Coronary artery (tissue), 2 donors: ENCODE results near the gene PELI2.

ENCODE experiments used
- DNase-seq: peaks from one replicate; pipeline ENCODE4 v3.0.0-alpha.2; 2017; ENCODE audit warnings: low spot score
- H3K27ac ChIP-seq, 2 donors: fragments of 200-600 bp; sonication (generic); one replicate each; pipeline ENCODE4 v1.5.1; 2016 to 2019
- H3K4me3 ChIP-seq: fragments of 200-600 bp; sonication (generic); 2 replicates; pipeline ENCODE4 v1.5.1; 2016; ENCODE audit warnings: mild to moderate bottlenecking, moderate library complexity
- CTCF ChIP-seq: fragments of 200-600 bp; sonication (generic); IDR thresholded peaks from one replicate; pipeline ENCODE4 v1.5.1; 2019; ENCODE audit warnings: antibody characterized with exemption

The PELI2 gene

GRCh38 chr14:56187736-56188135 lies 69.5 kb downstream of the PELI2 start:
- no peak overlapping the region for H3K4me3 ChIP-seq
- no peak for TF ChIP-seq CTCF
- no peak for DNase-seq
- H3K27ac ChIP-seq: no peak overlapping the region

- no peak overlapping the region for H3K27ac ChIP-seq
- H3K4me3 ChIP-seq: no peak overlapping the region
- DNase-seq: no peak
- no peak for TF ChIP-seq CTCF
These were observed 71.1 kb downstream of the PELI2 start for GRCh38 chr14:56189307-56189706.

DNA sequence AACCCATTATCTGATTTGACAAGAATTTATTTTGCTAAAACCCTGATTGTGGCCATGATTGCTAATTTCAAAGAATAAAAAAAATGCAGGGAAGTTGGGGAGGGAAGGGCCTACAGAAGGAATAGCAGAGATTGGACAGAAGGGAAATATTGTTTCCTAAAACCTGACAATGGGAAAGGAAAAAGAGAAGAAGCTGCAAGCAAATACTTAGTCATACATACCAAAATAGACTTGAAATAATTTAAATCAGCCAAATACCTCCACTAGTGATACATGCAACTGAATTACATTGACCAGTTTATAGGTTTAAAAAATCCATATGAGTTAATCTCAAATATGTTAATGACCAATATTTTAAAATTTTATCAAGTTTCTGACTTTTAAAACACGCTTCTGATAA lies 75.1 kb downstream of the PELI2 start:
- Histone ChIP-seq H3K4me3 (no peak overlapping the region), H3K27ac (no peak overlapping the region)
- TF ChIP-seq CTCF: no peak
- DNase-seq: no peak

DNA sequence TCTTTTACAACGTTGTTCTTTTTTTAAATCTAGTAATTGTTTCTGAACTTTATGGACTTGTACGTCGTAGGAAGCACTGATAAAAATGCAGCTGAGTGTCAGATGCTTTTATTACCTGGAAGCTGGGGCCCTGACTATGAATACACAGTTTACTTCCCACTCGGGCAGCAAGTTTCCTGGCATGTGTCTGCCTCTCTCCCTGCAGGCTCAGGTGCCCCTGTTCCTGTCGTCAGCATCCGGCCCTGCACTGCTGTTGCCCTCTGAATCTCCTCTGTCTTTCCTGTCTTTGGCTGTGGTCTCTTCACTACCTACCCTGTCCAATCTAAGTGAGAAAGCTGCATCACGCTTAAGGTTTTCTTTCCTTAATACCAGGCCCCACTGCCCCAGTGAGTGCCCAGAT lies 75.8 kb downstream of the PELI2 start:
- H3K27ac ChIP-seq: no peak overlapping the region
- no peak for DNase-seq
- no peak for TF ChIP-seq CTCF

DNA sequence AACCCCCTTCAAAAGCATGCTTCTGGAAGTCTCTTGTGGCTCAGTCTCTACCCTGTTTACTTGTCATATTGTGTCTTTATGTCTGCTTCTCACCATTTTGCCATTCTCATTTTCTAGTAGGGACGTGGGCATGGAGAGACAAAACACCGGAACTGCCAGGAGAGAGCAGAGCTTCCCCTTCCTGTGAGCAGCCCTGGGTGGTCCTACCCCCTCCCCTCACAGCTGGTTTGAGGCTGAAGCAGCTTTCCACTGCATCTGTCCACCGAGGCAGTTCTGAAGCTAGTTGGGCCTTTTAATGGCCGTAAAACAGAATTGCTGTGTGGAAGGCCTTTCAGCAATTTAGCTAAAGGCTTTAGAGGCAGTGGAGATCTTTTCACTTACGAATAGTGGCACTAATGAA lies 77.0 kb downstream of the PELI2 start:
- Histone ChIP-seq H3K27ac (peak overlapping the region in 1 of 2 donors; percentile 34), H3K4me3 (no peak overlapping the region)
- no peak for TF ChIP-seq CTCF
- no peak for DNase-seq

More for the DNA sequence above, 75.8 kb downstream of the PELI2 start:
- no peak overlapping the region for H3K4me3 ChIP-seq

DNA sequence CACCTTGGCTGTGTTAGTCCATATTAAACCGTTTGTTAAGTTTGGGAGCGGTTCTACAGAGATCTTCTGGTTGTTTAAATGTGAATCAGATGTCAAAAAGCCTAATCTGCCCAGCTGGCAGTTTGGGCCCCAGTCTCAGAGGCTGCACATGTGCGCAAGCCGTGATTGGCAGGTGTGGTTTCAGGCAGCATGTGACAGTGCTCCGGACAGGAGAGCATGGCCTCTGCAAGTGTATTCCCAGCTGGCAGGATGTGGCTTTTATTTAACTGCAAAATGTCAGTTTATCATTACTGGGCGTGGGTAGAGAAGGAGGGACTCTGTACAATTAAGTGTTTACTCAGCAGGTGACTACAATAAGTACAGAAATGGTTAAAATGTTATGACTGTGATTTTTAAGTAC lies 77.5 kb downstream of the PELI2 start:
- no peak for DNase-seq
- Histone ChIP-seq H3K4me3 (no peak overlapping the region), H3K27ac (peak overlapping the region in 1 of 2 donors; percentile 34)
- TF ChIP-seq CTCF: no peak

- H3K27ac ChIP-seq: peak overlapping the region in 1 of 2 donors; percentile 34
- no peak for DNase-seq
- no peak for TF ChIP-seq CTCF
- no peak overlapping the region for H3K4me3 ChIP-seq
These were observed 78.1 kb downstream of the PELI2 start for GRCh38 chr14:56196274-56196673.
